ENCODE results near the gene GAD1. TPM values are rescaled to one million over a fixed set of nuclear protein-coding genes. Genes with fewer than 3 reads are reported as not detected.

GAD1 gene
- total and polyA plus RNA-seq, 10 of the 15 experiments (the other 5 are each of a cell fraction or from before 2014, with no cell fraction given) = 0.04 to 3.4 (median 0.42) TPM

GRCh38 chr2:170887896-170888295, 71.2 kb downstream of the GAD1 start:
- ATAC-seq = no peak
- intact Hi-C loops (cut with micrococcal nuclease; ENCODE audit: unreplicated experiment) = no loop called here
- no peaks in the 10 kb centered on the region for H3K9me3 ChIP-seq (replicated peaks; ENCODE audit: control insufficient read depth, insufficient read depth, low read length)
- no peaks in the 10 kb centered on the region for H4K20me1 ChIP-seq (ENCODE audit: control insufficient read depth, insufficient read depth)
- H3K79me2 ChIP-seq (ENCODE audit: control insufficient read depth, insufficient read depth, low read length) = no peaks in the 10 kb centered on the region
- POLR2A ChIA-PET = no interaction called here
- H3K27ac ChIP-seq (ENCODE audit: control insufficient read depth, insufficient read depth) = no peak overlapping the region
- in situ Hi-C loops (cut with MboI) = no loop called here
- RAD21 ChIA-PET (ENCODE audit: unreplicated experiment) = no interaction called here
- no peak for TF ChIP-seq NFIC (IDR thresholded peaks at IDR 0.05; ENCODE audit: low read depth, low read length)
- no peak for TF ChIP-seq ZNF687 (IDR thresholded peaks at IDR 0.05)
- no peak for TF ChIP-seq CEBPB (IDR thresholded peaks at IDR 0.05; ENCODE audit: borderline replicate concordance in 1 of 2, low read depth in 2 of 2, low read length in 2 of 2)
- TF ChIP-seq KDM1A (IDR thresholded peaks at IDR 0.05; ENCODE audit: borderline replicate concordance) = no peak
- no peak for TF ChIP-seq SMC3 (IDR thresholded peaks at IDR 0.05; ENCODE audit: borderline replicate concordance, low read length)
- TF ChIP-seq MTA3 (IDR thresholded peaks at IDR 0.05; ENCODE audit: borderline replicate concordance, low read length) = no peak
- CTCF ChIA-PET = interaction anchor here (0.5 to 2.2 kb wide), 2 partner anchors 15 to 300 kb away, joined by 3 to 9 read pairs; no protein-coding TSS in a partner anchor
- FAIRE-seq = no peak
- H2AFZ ChIP-seq (ENCODE audit: control insufficient read depth, low read depth, low read length) = no peak overlapping the region
- no TSS peak for BruUV-seq (replicated peaks)
- no peak overlapping the region for H3K4me2 ChIP-seq (ENCODE audit: control insufficient read depth, insufficient read depth)
- H3K4me3 ChIP-seq = no peak overlapping the region
- H3K4me1 ChIP-seq (ENCODE audit: control insufficient read depth, insufficient read depth, low read length) = no peaks in the 10 kb centered on the region
- no peak for DNase-seq (ENCODE audit: low read depth, low spot score)
- no peaks in the 10 kb centered on the region; a peak in 1 of 4 replicates for H3K27me3 ChIP-seq (replicated peaks in 1 of 2; ENCODE audit: control insufficient read depth in 2 of 2, insufficient read depth in 2 of 2, low read length in 1 of 2)
- SMC1A ChIA-PET (ENCODE audit: uncharacterized antibody, unreplicated experiment) = no interaction called here
- no peaks in the 10 kb centered on the region for H3K36me3 ChIP-seq (ENCODE audit: control insufficient read depth in 2 of 2, insufficient read depth in 2 of 2, low read length in 1 of 2)
- no peak overlapping the region for H3K9ac ChIP-seq (ENCODE audit: control insufficient read depth, insufficient read depth, low read length)
- 23% methylated on average over 3 of the region's 3 CpGs for WGBS (ENCODE audit: insufficient coverage, insufficient replicate concordance, low lambda C conversion rate, missing lambda C conversion rate)
